SK-N-SH (cell line): ENCODE data around the gene DCP2. TPM values are rescaled to one million over a fixed set of nuclear protein-coding genes. Genes with fewer than 3 reads are reported as not detected.

Experiments used
- CTCF ChIA-PET: fragments of 300-600, 350-600 bp; formaldehyde crosslinking; extraction: SDS; loops from one replicate; lab custom pipeline; 2021; lab: Yijun Ruan, JAX
- POLR2A ChIA-PET: fragments of 350-600 bp; sonication (Branson Sonifier 250); formaldehyde crosslinking; extraction: SDS; loops from one replicate; lab custom pipeline; 2020; ENCODE audit warnings: antibody characterized with exemption, inconsistent platforms; lab: Yijun Ruan, JAX
- DNase-seq: peaks from one replicate; pipeline ENCODE4 v3.0.0; 2012
- H2AFZ ChIP-seq: fragments of 200-600 bp; sonication (generic); 2 replicates; pipeline ENCODE4 v1.8.1; 2016; ENCODE audit warnings: antibody characterized with exemption, mild to moderate bottlenecking, low read depth
- H3F3A ChIP-seq: fragments of 200-600 bp; sonication (generic); replicated peaks from 2 replicates; pipeline ENCODE3; 2016; ENCODE audit warnings: antibody characterized with exemption, mild to moderate bottlenecking; ENCODE audit not compliant: insufficient read depth
- H3K27ac ChIP-seq, 2 experiments: fragments of 200-500 bp in 1 of 2; fragments of 200-600 bp in 1 of 2; sonication (Bioruptor generic) in 1 of 2; sonication (generic), shearing (Covaris generic) in 1 of 2; 2 replicates each; pipeline versions ENCODE4 v1.5.1 to v1.6.1; 2014 to 2016; ENCODE audit warnings: low read depth in 2 of 2, inconsistent platforms in 1 of 2, low read length in 1 of 2, mild to moderate bottlenecking in 1 of 2, mixed read lengths in 1 of 2
- H3K27me3 ChIP-seq: fragments of 200-600 bp; sonication (generic), shearing (Covaris generic); 2 replicates; pipeline ENCODE4 v1.6.1; 2016; ENCODE audit warnings: mixed run types; ENCODE audit not compliant: insufficient read depth
- H3K36me3 ChIP-seq, 2 experiments: fragments of 200-500 bp in 1 of 2; fragments of 200-600 bp in 1 of 2; sonication (Bioruptor generic) in 1 of 2; sonication (generic) in 1 of 2; replicated peaks in 1 of 2; 2 replicates each; pipeline versions ENCODE3 to v1.5.1; 2014 to 2016; ENCODE audit warnings: low read length in 1 of 2, mild to moderate bottlenecking in 1 of 2; ENCODE audit not compliant: insufficient read depth in 2 of 2, control insufficient read depth in 1 of 2
- H3K4me1 ChIP-seq, 2 experiments: fragments of 200-500 bp in 1 of 2; fragments of 200-600 bp in 1 of 2; sonication (Bioruptor generic) in 1 of 2; sonication (generic), shearing (Covaris generic) in 1 of 2; 2 replicates each; pipeline versions ENCODE4 v1.5.1 to v1.6.1; 2014 to 2016; ENCODE audit warnings: low read depth in 1 of 2, low read length in 1 of 2, mixed run types in 1 of 2; ENCODE audit not compliant: insufficient read depth in 2 of 2, control insufficient read depth in 1 of 2
- H3K4me2 ChIP-seq: fragments of 200-600 bp; sonication (generic), shearing (Covaris generic); 2 replicates; pipeline ENCODE4 v1.6.1; 2017; ENCODE audit warnings: mixed run types
- H3K4me3 ChIP-seq, 2 experiments: fragments of 200-500 bp in 1 of 2; fragments of 200-600 bp in 1 of 2; sonication (Bioruptor generic) in 1 of 2; sonication (generic), shearing (Covaris generic) in 1 of 2; 2 replicates each; pipeline versions ENCODE4 v1.5.1 to v1.8.1; 2014 to 2016; ENCODE audit warnings: low read depth in 2 of 2, inconsistent platforms in 1 of 2, low read length in 1 of 2, mild to moderate bottlenecking in 1 of 2, mixed read lengths in 1 of 2, moderate library complexity in 1 of 2
- H3K79me2 ChIP-seq: fragments of 200-600 bp; sonication (generic); 2 replicates; pipeline ENCODE4 v1.8.1; 2017; ENCODE audit warnings: mild to moderate bottlenecking; ENCODE audit not compliant: insufficient read depth
- H3K9ac ChIP-seq: fragments of 200-600 bp; sonication (generic); 2 replicates; pipeline ENCODE4 v1.6.1; 2017; ENCODE audit warnings: mixed run types
- H3K9me2 ChIP-seq: fragments of 200-600 bp; sonication (generic); 2 replicates; pipeline ENCODE4 v1.6.1; 2017; ENCODE audit warnings: mixed run types
- H3K9me3 ChIP-seq: fragments of 200-600 bp; sonication (generic); 2 replicates; pipeline ENCODE4 v1.6.1; 2017; ENCODE audit warnings: mixed run types, mild to moderate bottlenecking, moderate library complexity
- H4K20me1 ChIP-seq: fragments of 200-600 bp; sonication (generic); 2 replicates; pipeline ENCODE4 v1.6.1; 2017; ENCODE audit warnings: mild to moderate bottlenecking, mixed run types; ENCODE audit not compliant: insufficient read depth
- ELF1 ChIP-seq: IDR thresholded peaks from 2 replicates; pipeline ENCODE4 v1.4.0; 2012
- EP300 ChIP-seq, 2 experiments: IDR thresholded peaks; 2 replicates each; pipeline versions ENCODE4 v1.4.0 to v1.6.1; 2012; ENCODE audit warnings: borderline replicate concordance in 1 of 2, low read depth in 1 of 2, low read length in 1 of 2
- EZH2phosphoT487 ChIP-seq: fragments of 200-600 bp; sonication (generic); IDR thresholded peaks from 2 replicates; pipeline ENCODE4 v1.6.1; 2017; ENCODE audit warnings: low read depth, mixed run types, mild to moderate bottlenecking, antibody characterized with exemption, moderate library complexity, borderline replicate concordance
- FOSL2 ChIP-seq: IDR thresholded peaks from 2 replicates; pipeline ENCODE4 v1.4.0; 2012; ENCODE audit warnings: low read depth, mild to moderate bottlenecking, moderate library complexity, borderline replicate concordance
- FOXJ3 ChIP-seq: sonication (generic); formaldehyde crosslinking; IDR thresholded peaks from 2 replicates; pipeline ENCODE4 v1.5.1; 2020; ENCODE audit warnings: mild to moderate bottlenecking, missing genetic modification reagents
- GABPA ChIP-seq: IDR thresholded peaks from 2 replicates; pipeline ENCODE4 v1.4.0; 2012; ENCODE audit warnings: low read depth, mild to moderate bottlenecking
- MXI1 ChIP-seq: IDR thresholded peaks from 2 replicates; pipeline ENCODE4 v1.6.1; 2012; ENCODE audit warnings: mild to moderate bottlenecking, low read depth, low read length, improper control_type of control experiment
- PBX3 ChIP-seq: IDR thresholded peaks from 2 replicates; pipeline ENCODE4; 2012
- POLR2AphosphoS5 ChIP-seq: IDR thresholded peaks from 2 replicates; pipeline ENCODE4 v1.6.1; 2012; ENCODE audit warnings: low read depth, low read length
- RFX5 ChIP-seq: IDR thresholded peaks from 2 replicates; pipeline ENCODE4 v1.6.1; 2012; ENCODE audit warnings: mild to moderate bottlenecking, improper control_type of control experiment, low read length
- RXRA ChIP-seq: IDR thresholded peaks from 2 replicates; pipeline ENCODE4 v1.4.0; 2012; ENCODE audit warnings: low read depth, mild to moderate bottlenecking, borderline replicate concordance
- SIN3A ChIP-seq: IDR thresholded peaks from 2 replicates; pipeline ENCODE4 v1.6.1; 2012; ENCODE audit warnings: low read depth, mild to moderate bottlenecking, low read length, moderate library complexity, borderline replicate concordance
- TAF1 ChIP-seq: IDR thresholded peaks from 2 replicates; pipeline ENCODE4 v1.6.1; 2012; ENCODE audit warnings: low read depth, mild to moderate bottlenecking, low read length, moderate library complexity, borderline replicate concordance
- TCF12 ChIP-seq: IDR thresholded peaks from 2 replicates; pipeline ENCODE4 v1.4.0; 2012
- TEAD4 ChIP-seq: IDR thresholded peaks from 2 replicates; pipeline ENCODE4 v1.4.0; 2012; ENCODE audit warnings: mild to moderate bottlenecking, borderline replicate concordance; ENCODE audit not compliant: insufficient read depth
- USF2 ChIP-seq: fragments of 150-350 bp; IDR thresholded peaks from 2 replicates; pipeline ENCODE4 v1.6.1; 2017; ENCODE audit warnings: antibody characterized with exemption, low read length, low read depth, borderline replicate concordance
- ZBTB33 ChIP-seq: IDR thresholded peaks from 2 replicates; pipeline ENCODE4 v1.4.0; 2012; ENCODE audit warnings: low read depth, borderline replicate concordance
- WGBS: methylation state at CpG from one replicate; pipeline ENCODE4 v1.1.6; 2017; ENCODE audit warnings: low lambda C conversion rate; 5-methylcytosine and 5-hydroxymethylcytosine counted together
- polyA plus RNA-seq, 3 experiments: library from polyadenylated mRNA; depleted of rRNA; stranded (reverse); fragments of >200 nt; gene quantifications; 2 replicates each; pipeline ENCODE4 v1.2.3, GENCODE V29; 2012

DCP2 gene
- polyA plus RNA-seq, 1 of the 3 experiments (the other 2 are of a cell fraction) = 6.0 TPM

- peak in 1 of 2 experiments; percentile 41; a peak in 1 of 4 replicates for TF ChIP-seq EP300 (IDR thresholded peaks at IDR 0.05; ENCODE audit: borderline replicate concordance in 1 of 2, low read depth in 1 of 2, low read length in 1 of 2)
- TF ChIP-seq USF2 = no peak
- TF ChIP-seq EZH2phosphoT487 = no peak
- no peak for TF ChIP-seq GABPA
- no peak for TF ChIP-seq FOXJ3 (CRISPR knock-in tag)
- peak; percentile 26; the same call in 1 of the 2 replicates for TF ChIP-seq POLR2AphosphoS5
- TF ChIP-seq TEAD4 = no peak
- TF ChIP-seq ELF1 = no peak
- TF ChIP-seq MXI1 = no peak
- TF ChIP-seq FOSL2 = no peak
- peak; percentile 70 for TF ChIP-seq TCF12
- TF ChIP-seq ZBTB33 = no peak
- peak; percentile 93 for TF ChIP-seq PBX3
- TF ChIP-seq RXRA = no peak
- TF ChIP-seq SIN3A = no peak
Observed at GRCh38 chr5:112931473-112931872, 45.1 kb upstream of the DCP2 start (continued).

GRCh38 chr5:112933105-112933504 lies 43.5 kb upstream of the DCP2 start:
- H3K9ac ChIP-seq = no peak overlapping the region
- H4K20me1 ChIP-seq = no peaks in the 10 kb centered on the region
- TF ChIP-seq TAF1 (no peak), MXI1 (no peak), RFX5 (no peak), USF2 (no peak)
- TF ChIP-seq, all 33 proteins: peak for 0
- no peaks in the 10 kb centered on the region for H3K36me3 ChIP-seq
- H3F3A ChIP-seq = no peaks in the 10 kb centered on the region
- peak overlapping the region; percentile 2; the same call in 1 of the 2 replicates for H3K4me2 ChIP-seq
- H2AFZ ChIP-seq = no peak overlapping the region
- H3K9me2 ChIP-seq = no peaks in the 10 kb centered on the region
- 72% methylated on average over 1 of the region's 1 CpG for WGBS
- no peaks in the 10 kb centered on the region for H3K9me3 ChIP-seq
- peak overlapping the region in 1 of 2 experiments; percentile 79; a peak in 2 of 4 replicates for H3K27ac ChIP-seq
- no peaks in the 10 kb centered on the region; a peak in 1 of 4 replicates for H3K4me1 ChIP-seq
- ChIA-PET POLR2A (no interaction called here), CTCF (no interaction called here)
- no peaks in the 10 kb centered on the region for H3K79me2 ChIP-seq
- H3K4me3 ChIP-seq = no peak overlapping the region
- DNase-seq = no peak
- H3K27me3 ChIP-seq = no peaks in the 10 kb centered on the region
